Keratinocyte (primary cell): ENCODE results near the gene SMC5. TPM values are rescaled to one million over a fixed set of nuclear protein-coding genes. Genes with fewer than 3 reads are reported as not detected.
"Not testable (repeated sequence)": the region's sequence is repeated elsewhere in the genome, so short reads cannot be mapped to it uniquely, and the experiment has no call there.

Experiments
- DNase-seq: peaks from one replicate; pipeline ENCODE4 v3.0.0-alpha.2; 2011; ENCODE audit warnings: low read depth, missing footprints, low spot score
- FAIRE-seq: peaks from 2 replicates; lab custom pipeline; 2011; peaks lifted over from hg19 to GRCh38; lab: Jason Lieb, UNC
- H2AFZ ChIP-seq: 2 replicates; pipeline ENCODE4 v1.6.0; 2012; ENCODE audit warnings: low read length, control low read depth, inconsistent platforms; ENCODE audit not compliant: control insufficient read depth
- H3K27ac ChIP-seq: 2 replicates; pipeline ENCODE4 v1.5.1; 2011; ENCODE audit warnings: low read length; ENCODE audit not compliant: control insufficient read depth, insufficient read depth
- H3K27me3 ChIP-seq: 3 replicates; pipeline ENCODE4 v1.6.0; 2011; ENCODE audit warnings: low read length; ENCODE audit not compliant: control insufficient read depth, insufficient read depth; ENCODE audit errors: extremely low read depth
- H3K36me3 ChIP-seq, 2 experiments: 2 replicates in 1 of 2; 3 replicates in 1 of 2; pipeline ENCODE4 v1.5.1; 2011; ENCODE audit warnings: low read length in 2 of 2, mild to moderate bottlenecking in 1 of 2; ENCODE audit not compliant: control insufficient read depth in 2 of 2, insufficient read depth in 2 of 2; ENCODE audit errors: extremely low read depth in 1 of 2
- H3K4me1 ChIP-seq: 3 replicates; pipeline ENCODE4 v1.5.1; 2011; ENCODE audit warnings: low read length; ENCODE audit not compliant: control insufficient read depth, insufficient read depth; ENCODE audit errors: extremely low read depth
- H3K4me2 ChIP-seq: 3 replicates; pipeline ENCODE4 v1.6.0; 2011; ENCODE audit warnings: low read depth, low read length; ENCODE audit not compliant: control insufficient read depth, insufficient read depth; ENCODE audit errors: extremely low read depth
- H3K4me3 ChIP-seq, 3 experiments: fragments of 200-600 bp in 1 of 3; sonication (generic) in 1 of 3; 2 replicates in 2 of 3; 3 replicates in 1 of 3; pipeline ENCODE4 v1.5.1; 2011 to 2016; ENCODE audit warnings: low read length in 3 of 3, mild to moderate bottlenecking in 3 of 3, control low read depth in 2 of 3, inconsistent platforms in 1 of 3, low read depth in 1 of 3, mixed read lengths in 1 of 3, mixed run types in 1 of 3, moderate library complexity in 1 of 3; ENCODE audit not compliant: control insufficient read depth in 2 of 3, insufficient read depth in 2 of 3; ENCODE audit errors: extremely low read depth in 1 of 3
- H3K79me2 ChIP-seq: 2 replicates; pipeline ENCODE4 v1.6.0; 2012; ENCODE audit warnings: low read length; ENCODE audit not compliant: control insufficient read depth, insufficient read depth
- H3K9ac ChIP-seq: 3 replicates; pipeline ENCODE4 v1.6.0; 2011; ENCODE audit warnings: low read length; ENCODE audit not compliant: control insufficient read depth, insufficient read depth; ENCODE audit errors: extremely low read depth
- H3K9me1 ChIP-seq: 3 replicates; pipeline ENCODE4 v1.6.0; 2011; ENCODE audit warnings: low read length; ENCODE audit not compliant: control insufficient read depth, insufficient read depth; ENCODE audit errors: extremely low read depth
- H3K9me3 ChIP-seq: 2 replicates; pipeline ENCODE4 v1.5.1; 2012; ENCODE audit warnings: low read depth, low read length; ENCODE audit not compliant: control insufficient read depth
- H4K20me1 ChIP-seq: 3 replicates; pipeline ENCODE4 v1.6.0; 2011; ENCODE audit warnings: low read length; ENCODE audit not compliant: control insufficient read depth, insufficient read depth; ENCODE audit errors: extremely low read depth
- EZH2 ChIP-seq: IDR thresholded peaks from one replicate; pipeline ENCODE4 v1.6.1; 2012; ENCODE audit warnings: inconsistent platforms, mild to moderate bottlenecking, low read length, moderate library complexity
- dilution Hi-C: fragments of 300-500 bp; cut with MboI; formaldehyde crosslinking; loops from one replicate; pipeline ENCODE4 v1.7.0; 2020; ENCODE audit warnings: low sequenced_read_pairs; ENCODE audit not compliant: extremely low pct_ligation_motif_present
- polyA plus RNA-seq, 5 experiments: library from polyadenylated mRNA; depleted of rRNA in 3 of 5; stranded (reverse) in 3 of 5; stranded (forward) in 1 of 5; unstranded in 1 of 5; fragments of >200 nt; gene quantifications; 1 replicate in 1 of 5; 2 replicates in 3 of 5; 3 replicates in 1 of 5; pipeline versions ENCODE4 v1.2.1 to v1.2.3, GENCODE V29; 2011 to 2012; ENCODE audit warnings: missing spikeins in 2 of 5, low read depth in 1 of 5, low replicate concordance in 1 of 5
- TF ChIP-seq, protein P1 (sequence below), 3 experiments: IDR thresholded peaks in 1 of 3; conservative IDR thresholded peaks in 1 of 3; optimal IDR thresholded peaks in 1 of 3; 2 replicates in 2 of 3; 3 replicates in 1 of 3; pipeline versions ENCODE3 to v1.5.1; 2011; ENCODE audit warnings: low read length in 3 of 3, mild to moderate bottlenecking in 3 of 3, moderate library complexity in 2 of 3, control low read depth in 1 of 3, inconsistent platforms in 1 of 3; ENCODE audit not compliant: insufficient read depth in 2 of 3; ENCODE audit errors: extremely low read depth in 1 of 3

Gene SMC5
- polyA plus RNA-seq, 1 donor (not counting 4 experiments of a cell fraction or from before 2014, with no cell fraction given), result 16.5 TPM

DNA sequence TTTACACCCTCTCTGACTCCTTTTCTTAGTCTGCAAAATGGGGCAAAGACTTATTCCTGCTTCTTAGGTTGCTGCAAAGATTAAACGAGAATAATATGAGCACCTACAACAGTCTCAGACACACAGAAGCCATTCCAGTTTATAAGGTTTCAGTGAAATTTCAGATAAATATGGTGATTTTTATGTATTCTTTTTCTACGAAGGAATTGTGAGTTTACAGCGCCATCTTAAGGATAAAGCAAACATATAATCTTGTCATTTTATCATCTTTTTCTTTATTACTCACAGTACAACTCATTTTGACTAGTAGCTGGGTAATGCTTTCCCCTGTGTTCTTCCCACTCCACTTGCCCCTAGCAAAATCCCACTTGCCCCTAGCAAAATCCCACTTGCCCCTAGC, 29.2 kb upstream of the SMC5 start:
- Histone ChIP-seq H2AFZ (no peak overlapping the region), H3K9me1 (no peaks in the 10 kb centered on the region), H3K36me3 (no peaks in the 10 kb centered on the region), H3K79me2 (no peaks in the 10 kb centered on the region), H4K20me1 (no peaks in the 10 kb centered on the region), H3K4me2 (no peak overlapping the region), H3K9me3 (no peaks in the 10 kb centered on the region), H3K4me3 (no peak overlapping the region), H3K27me3 (no peaks in the 10 kb centered on the region), H3K4me1 (no peaks in the 10 kb centered on the region), H3K27ac (no peak overlapping the region), H3K9ac (no peak overlapping the region)
- TF ChIP-seq, protein P1, sequence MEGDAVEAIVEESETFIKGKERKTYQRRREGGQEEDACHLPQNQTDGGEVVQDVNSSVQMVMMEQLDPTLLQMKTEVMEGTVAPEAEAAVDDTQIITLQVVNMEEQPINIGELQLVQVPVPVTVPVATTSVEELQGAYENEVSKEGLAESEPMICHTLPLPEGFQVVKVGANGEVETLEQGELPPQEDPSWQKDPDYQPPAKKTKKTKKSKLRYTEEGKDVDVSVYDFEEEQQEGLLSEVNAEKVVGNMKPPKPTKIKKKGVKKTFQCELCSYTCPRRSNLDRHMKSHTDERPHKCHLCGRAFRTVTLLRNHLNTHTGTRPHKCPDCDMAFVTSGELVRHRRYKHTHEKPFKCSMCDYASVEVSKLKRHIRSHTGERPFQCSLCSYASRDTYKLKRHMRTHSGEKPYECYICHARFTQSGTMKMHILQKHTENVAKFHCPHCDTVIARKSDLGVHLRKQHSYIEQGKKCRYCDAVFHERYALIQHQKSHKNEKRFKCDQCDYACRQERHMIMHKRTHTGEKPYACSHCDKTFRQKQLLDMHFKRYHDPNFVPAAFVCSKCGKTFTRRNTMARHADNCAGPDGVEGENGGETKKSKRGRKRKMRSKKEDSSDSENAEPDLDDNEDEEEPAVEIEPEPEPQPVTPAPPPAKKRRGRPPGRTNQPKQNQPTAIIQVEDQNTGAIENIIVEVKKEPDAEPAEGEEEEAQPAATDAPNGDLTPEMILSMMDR (optimal IDR thresholded peaks at IDR 0.05 in 1 of 3, IDR thresholded peaks at IDR 0.05 in 1 of 3, conservative IDR thresholded peaks at IDR 0.05 in 1 of 3; ENCODE audit: extremely low read depth in 1 of 3, insufficient read depth in 2 of 3, low read length in 3 of 3), result peak in 2 of 3 experiments; percentile 18 to 44
- no peak for TF ChIP-seq EZH2
- no peak for DNase-seq
- FAIRE-seq, result peak; percentile 73
- dilution Hi-C loops, result no loop called here

DNA sequence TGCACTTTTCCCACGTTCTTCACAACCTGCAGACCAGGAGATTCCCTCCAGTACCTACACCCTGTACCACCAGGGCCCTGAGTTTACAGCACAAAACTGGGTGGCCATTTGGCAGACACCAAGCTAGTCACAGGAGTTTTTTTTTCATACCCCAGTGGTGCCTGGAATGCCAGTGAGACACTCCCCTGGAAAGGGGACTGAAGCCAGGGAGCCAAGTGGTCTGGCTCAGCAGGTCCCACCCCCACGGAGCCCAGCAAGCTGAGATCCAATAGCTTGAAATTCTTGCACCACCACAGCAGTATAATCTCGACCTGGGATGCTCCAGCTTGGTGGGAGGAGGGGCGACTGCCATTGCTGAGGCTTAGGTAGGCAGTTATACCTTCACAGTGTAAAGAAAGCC, 26.3 kb upstream of the SMC5 start:
- TF ChIP-seq EZH2, result no peak
- TF ChIP-seq, protein P1 (optimal IDR thresholded peaks at IDR 0.05 in 1 of 3, IDR thresholded peaks at IDR 0.05 in 1 of 3, conservative IDR thresholded peaks at IDR 0.05 in 1 of 3; ENCODE audit: extremely low read depth in 1 of 3, insufficient read depth in 2 of 3, low read length in 3 of 3), result no peak
- Histone ChIP-seq H2AFZ (no peak overlapping the region), H3K4me3 (no peak overlapping the region), H3K27me3 (no peaks in the 10 kb centered on the region), H3K9me1 (no peaks in the 10 kb centered on the region), H3K4me2 (no peak overlapping the region), H3K4me1 (no peaks in the 10 kb centered on the region), H3K27ac (no peak overlapping the region), H3K79me2 (no peaks in the 10 kb centered on the region), H3K9ac (no peak overlapping the region), H3K36me3 (no peaks in the 10 kb centered on the region), H4K20me1 (no peaks in the 10 kb centered on the region), H3K9me3 (no peaks in the 10 kb centered on the region)
- DNase-seq (no peak), FAIRE-seq (no peak)
- dilution Hi-C loops, result no loop called here

DNA sequence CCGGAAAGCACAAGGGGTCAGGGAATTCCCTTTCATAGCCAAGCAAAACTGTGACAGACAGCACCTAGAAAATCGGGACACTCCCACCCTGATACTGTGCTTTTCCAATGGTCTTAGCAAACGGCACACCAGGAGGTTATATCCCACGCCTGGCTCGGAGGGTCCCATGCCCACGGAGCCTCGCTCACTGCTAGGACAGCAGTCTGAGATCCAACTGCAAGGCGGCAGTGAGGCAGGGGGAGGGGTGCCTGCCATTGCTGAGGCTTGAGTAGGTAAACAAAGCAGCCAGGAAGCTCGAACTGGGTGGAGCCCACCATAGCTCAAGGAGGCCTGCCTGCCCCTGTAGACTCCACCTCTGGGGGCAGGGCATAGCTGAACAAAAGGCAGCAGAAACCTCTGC, 24.6 kb upstream of the SMC5 start:
- DNase-seq, H4K20me1 ChIP-seq, H3K4me1 ChIP-seq, H3K4me3 ChIP-seq, H3K9ac ChIP-seq, H3K36me3 ChIP-seq, dilution Hi-C loops, H3K79me2 ChIP-seq, H3K9me3 ChIP-seq, FAIRE-seq, H2AFZ ChIP-seq, H3K9me1 ChIP-seq, H3K27ac ChIP-seq, H3K27me3 ChIP-seq, H3K4me2 ChIP-seq: not testable (repeated sequence)

DNA sequence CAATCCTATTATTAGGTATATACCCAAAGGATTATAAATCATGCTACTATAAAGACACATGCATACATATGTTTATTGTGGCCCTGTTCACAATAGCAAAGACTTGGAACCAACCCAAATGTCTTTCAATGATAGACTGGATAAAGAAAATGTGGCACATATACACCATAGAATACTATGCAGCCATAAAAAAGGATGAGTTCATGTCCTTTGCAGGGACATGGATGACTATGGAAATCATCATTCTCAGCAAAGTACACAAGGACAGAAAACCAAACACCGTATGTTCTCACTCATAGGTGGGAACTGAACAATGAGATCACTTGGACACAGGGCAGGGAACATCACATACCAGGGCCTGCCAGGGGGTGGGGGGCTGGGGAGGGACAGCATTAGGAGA, 12.8 kb upstream of the SMC5 start:
- H3K9me3 ChIP-seq, H3K9me1 ChIP-seq, H3K4me1 ChIP-seq, H2AFZ ChIP-seq, H3K27ac ChIP-seq, DNase-seq, H3K36me3 ChIP-seq, H3K79me2 ChIP-seq, H3K9ac ChIP-seq, FAIRE-seq, dilution Hi-C loops, H3K4me3 ChIP-seq, H3K4me2 ChIP-seq, H4K20me1 ChIP-seq, H3K27me3 ChIP-seq: not testable (repeated sequence)
